GM12873 (cell line): ENCODE results near the gene GCNT4.

Experiments
- CTCF ChIP-seq: IDR thresholded peaks from 2 replicates; pipeline ENCODE4 v1.5.1; 2012; ENCODE audit warnings: low read depth, mild to moderate bottlenecking, moderate library complexity, low read length, control low read depth; ENCODE audit not compliant: insufficient read depth; ENCODE audit errors: missing control alignments

Gene GCNT4

GRCh38 chr5:75010838-75011237 is 41.5 kb downstream of the GCNT4 start:
- no peak for TF ChIP-seq CTCF

GRCh38 chr5:75009556-75010345 is 42.6 kb downstream of the GCNT4 start:
- TF ChIP-seq CTCF: no peak

- no peak for TF ChIP-seq CTCF
Measured at GRCh38 chr5:75006865-75007822, 45.2 kb downstream of the GCNT4 start.

- TF ChIP-seq CTCF: no peak
Measured at GRCh38 chr5:75005561-75005960, 46.8 kb downstream of the GCNT4 start.
